Measurements from ENCODE around the gene FMNL1. TPM values are rescaled to one million over a fixed set of nuclear protein-coding genes. Genes with fewer than 3 reads are reported as not detected.

The FMNL1 gene
- total RNA-seq, 1 donor from 2014 or later = 351 TPM

DNA sequence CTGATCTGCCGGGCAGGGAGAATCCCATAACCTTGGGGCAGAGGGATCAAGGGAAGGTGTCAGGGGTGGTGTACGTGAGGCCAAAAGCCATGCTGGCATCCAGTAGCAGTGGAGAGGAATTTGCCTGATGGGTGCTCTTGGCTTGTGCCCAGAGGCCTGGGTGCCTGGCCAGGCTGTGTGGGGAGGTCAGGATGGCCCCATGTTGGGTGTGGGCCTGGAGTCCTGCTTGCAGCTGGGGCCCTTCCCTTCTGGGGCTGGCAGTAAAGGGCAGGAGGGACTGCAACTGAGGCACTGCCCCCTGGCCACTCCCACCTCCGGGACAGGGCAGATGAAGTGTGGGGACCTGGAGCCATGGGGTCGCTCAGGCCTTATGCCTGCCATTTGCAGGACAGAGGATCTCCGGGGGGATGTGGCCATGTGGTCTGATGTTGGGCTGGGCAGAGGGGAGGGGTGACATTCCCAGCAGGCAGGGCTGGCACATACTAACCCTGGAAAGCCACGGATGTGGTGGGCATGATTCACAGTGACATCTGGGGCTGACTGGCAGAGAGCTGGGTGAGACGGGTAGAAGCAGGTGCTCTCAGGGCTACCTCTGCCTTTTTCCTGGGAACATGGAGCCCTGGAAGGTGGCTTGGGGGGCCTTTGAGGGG lies 3.5 kb downstream of the FMNL1 start:
- Mint-ChIP-seq H3K27me3 (no peaks in the 10 kb centered on the region), H3K4me3 (peak overlapping the region; percentile 99), H3K36me3 (ENCODE audit: low read depth) (peaks cover 28% of the 10 kb centered on the region), H3K4me1 (peaks cover 85% of the 10 kb centered on the region), H3K27ac (peak overlapping the region; percentile 99), H3K9me3 (no peaks in the 10 kb centered on the region)
- TF ChIP-seq, protein P1, sequence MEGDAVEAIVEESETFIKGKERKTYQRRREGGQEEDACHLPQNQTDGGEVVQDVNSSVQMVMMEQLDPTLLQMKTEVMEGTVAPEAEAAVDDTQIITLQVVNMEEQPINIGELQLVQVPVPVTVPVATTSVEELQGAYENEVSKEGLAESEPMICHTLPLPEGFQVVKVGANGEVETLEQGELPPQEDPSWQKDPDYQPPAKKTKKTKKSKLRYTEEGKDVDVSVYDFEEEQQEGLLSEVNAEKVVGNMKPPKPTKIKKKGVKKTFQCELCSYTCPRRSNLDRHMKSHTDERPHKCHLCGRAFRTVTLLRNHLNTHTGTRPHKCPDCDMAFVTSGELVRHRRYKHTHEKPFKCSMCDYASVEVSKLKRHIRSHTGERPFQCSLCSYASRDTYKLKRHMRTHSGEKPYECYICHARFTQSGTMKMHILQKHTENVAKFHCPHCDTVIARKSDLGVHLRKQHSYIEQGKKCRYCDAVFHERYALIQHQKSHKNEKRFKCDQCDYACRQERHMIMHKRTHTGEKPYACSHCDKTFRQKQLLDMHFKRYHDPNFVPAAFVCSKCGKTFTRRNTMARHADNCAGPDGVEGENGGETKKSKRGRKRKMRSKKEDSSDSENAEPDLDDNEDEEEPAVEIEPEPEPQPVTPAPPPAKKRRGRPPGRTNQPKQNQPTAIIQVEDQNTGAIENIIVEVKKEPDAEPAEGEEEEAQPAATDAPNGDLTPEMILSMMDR (IDR thresholded peaks at IDR 0.05) = no peak
- DNase-seq (no peak), ATAC-seq (ENCODE audit: low read depth) (no peak)
- ChIA-PET CTCF (interaction anchor here (1.2 to 11.7 kb wide), 5 partner anchors 11 to 92 kb away, joined by 4 to 203 read pairs (median 8); partner anchors contain the start of genes ACBD4 and MAP3K14), POLR2A (interaction anchor here (0.5 to 10.0 kb wide), 17 partner anchors 8 to 722 kb away, joined by 3 to 378 read pairs (median 8); partner anchors contain the start of genes ACBD4, ARHGAP27, GPATCH8 and HEXIM1)
- intact Hi-C loops (cut with micrococcal nuclease) = loop anchor here (5.0 kb wide), 1 partner anchor 878 kb away; the partner anchor contains the start of gene GRN

DNA sequence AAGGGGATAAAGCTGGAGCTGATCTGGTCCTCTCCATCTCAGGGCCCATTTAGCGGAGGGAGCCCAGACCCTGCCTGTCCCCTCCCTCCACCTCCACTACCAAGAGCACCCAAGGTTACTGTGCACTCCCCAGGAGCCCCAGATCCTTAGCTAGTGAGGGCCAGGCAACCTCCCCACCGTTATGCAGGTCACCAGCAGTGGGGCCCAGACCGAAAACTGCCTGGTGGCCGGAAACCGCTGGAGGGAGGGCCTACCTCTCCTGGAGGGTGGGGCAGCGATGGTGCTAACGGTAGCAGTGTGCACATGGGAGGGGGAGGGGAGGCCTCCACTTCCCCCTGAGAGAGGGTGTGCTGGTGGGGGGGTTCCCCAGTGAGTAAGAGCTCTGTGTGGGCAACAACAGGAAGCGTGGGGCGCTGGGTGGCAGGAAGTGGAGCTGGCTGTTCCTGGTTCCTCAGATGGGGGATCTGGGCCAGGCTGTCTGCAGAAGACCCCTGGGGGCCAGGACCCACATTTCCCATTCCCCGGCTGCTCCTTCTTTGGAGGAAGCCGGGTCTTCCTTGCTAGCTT lies 4.4 kb downstream of the FMNL1 start:
- no peaks in the 10 kb centered on the region for H3K9me3 Mint-ChIP-seq
- H3K36me3 Mint-ChIP-seq (ENCODE audit: low read depth) = peaks cover 29% of the 10 kb centered on the region
- TF ChIP-seq, protein P1 (IDR thresholded peaks at IDR 0.05) = no peak
- ChIA-PET POLR2A (interaction anchor here (0.6 to 10.0 kb wide), 25 partner anchors 8 to 723 kb away, joined by 3 to 378 read pairs (median 5); partner anchors contain the start of genes ACBD4, ARHGAP27, GPATCH8 and HEXIM1), CTCF (interaction anchor here (0.8 to 11.7 kb wide), 7 partner anchors 11 to 159 kb away, joined by 3 to 203 read pairs (median 4); partner anchors contain the start of genes ACBD4 and MAP3K14)
- H3K4me1 Mint-ChIP-seq = peaks cover 85% of the 10 kb centered on the region
- intact Hi-C loops (cut with micrococcal nuclease) = loop anchor here (1.0 to 5.0 kb wide), 4 partner anchors 9 to 879 kb away; partner anchors contain the start of genes GRN and MAP3K14
- peak; percentile 66 for ATAC-seq (ENCODE audit: low read depth)
- peak overlapping the region; percentile 99 for H3K4me3 Mint-ChIP-seq
- no peaks in the 10 kb centered on the region for H3K27me3 Mint-ChIP-seq
- H3K27ac Mint-ChIP-seq = peak overlapping the region; percentile 99
- peak; percentile 82 for DNase-seq

DNA sequence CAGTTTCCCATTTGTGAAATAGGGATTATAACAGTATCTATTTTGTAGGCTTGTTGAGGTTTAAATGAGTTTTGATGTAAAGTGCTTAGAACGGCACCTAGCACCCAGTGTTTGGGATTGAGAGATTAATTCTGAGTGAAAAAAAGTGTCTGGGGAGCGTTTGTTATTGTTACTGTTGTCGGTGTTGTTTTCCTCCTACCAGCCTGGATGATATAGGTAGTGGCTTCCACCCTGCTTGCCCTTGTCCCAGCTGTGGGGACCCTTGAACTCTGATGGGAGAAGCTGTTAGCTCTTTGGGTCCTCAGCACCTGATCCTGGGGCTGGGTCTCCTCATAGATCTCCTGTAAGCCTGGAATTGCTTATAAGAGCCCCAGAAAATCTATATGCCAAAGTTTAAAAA lies 4.9 kb downstream of the FMNL1 start:
- TF ChIP-seq, protein P1 (IDR thresholded peaks at IDR 0.05) = no peak
- intact Hi-C loops (cut with micrococcal nuclease) = loop anchor here (1.0 to 5.0 kb wide), 4 partner anchors 9 to 879 kb away; partner anchors contain the start of genes GRN and MAP3K14
- ATAC-seq (ENCODE audit: low read depth) (no peak), DNase-seq (no peak)
- ChIA-PET CTCF (interaction anchor here (0.8 to 11.7 kb wide), 7 partner anchors 10 to 158 kb away, joined by 3 to 203 read pairs (median 4); partner anchors contain the start of genes ACBD4 and MAP3K14), POLR2A (interaction anchor here (0.6 to 10.0 kb wide), 23 partner anchors 7 to 723 kb away, joined by 3 to 378 read pairs (median 5); partner anchors contain the start of genes ACBD4, ARHGAP27, GPATCH8 and HEXIM1)
- H3K4me1 Mint-ChIP-seq = peaks cover 89% of the 10 kb centered on the region
- H3K36me3 Mint-ChIP-seq (ENCODE audit: low read depth) = peaks cover 29% of the 10 kb centered on the region
- peak overlapping the region; percentile 99 for H3K27ac Mint-ChIP-seq
- no peaks in the 10 kb centered on the region for H3K27me3 Mint-ChIP-seq
- peak overlapping the region; percentile 99 for H3K4me3 Mint-ChIP-seq
- no peaks in the 10 kb centered on the region for H3K9me3 Mint-ChIP-seq

DNA sequence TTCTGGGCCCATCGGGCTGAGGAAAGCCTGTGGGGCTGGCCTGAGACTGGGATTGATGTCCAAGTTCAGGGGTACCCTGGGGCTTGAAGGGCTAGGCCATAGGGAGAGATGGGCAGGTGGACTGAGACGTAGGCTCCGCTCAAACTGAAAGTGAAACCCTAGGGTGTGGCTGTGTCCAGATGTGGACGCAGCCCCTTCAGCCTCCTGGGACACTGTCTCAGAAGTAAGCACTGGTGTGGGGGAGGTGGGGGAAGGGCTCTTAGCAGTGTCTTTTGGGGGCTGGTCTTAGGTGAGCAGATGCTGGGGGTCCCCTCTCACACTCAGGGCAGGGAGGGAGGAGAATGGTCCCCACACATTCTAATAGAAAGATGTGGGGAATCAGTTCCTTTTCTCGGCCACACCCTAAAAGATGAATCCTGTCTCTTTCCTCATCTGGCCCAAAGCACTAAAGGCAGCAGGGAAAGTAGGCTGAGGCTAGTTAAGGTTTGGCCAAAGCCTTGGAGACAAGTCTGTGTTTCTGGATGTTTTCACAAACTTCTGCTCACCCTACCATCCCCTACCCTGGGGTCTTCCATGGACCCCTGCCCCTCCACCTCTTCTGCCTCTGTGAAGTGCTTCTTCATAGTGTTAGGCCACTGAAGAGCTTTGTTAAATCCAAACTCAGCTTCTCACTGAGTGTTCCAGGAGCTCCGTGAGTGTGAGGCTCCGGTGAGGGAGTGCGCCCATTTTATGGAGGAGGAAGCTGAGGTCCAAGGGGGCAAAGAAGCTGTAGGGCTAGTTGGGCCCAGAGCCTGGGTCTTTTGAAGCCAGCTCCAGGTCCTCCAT lies 5.6 kb downstream of the FMNL1 start:
- Mint-ChIP-seq H3K27me3 (no peaks in the 10 kb centered on the region), H3K36me3 (ENCODE audit: low read depth) (peaks cover 34% of the 10 kb centered on the region), H3K4me1 (peaks cover 97% of the 10 kb centered on the region), H3K27ac (peak overlapping the region; percentile 99), H3K9me3 (no peaks in the 10 kb centered on the region), H3K4me3 (peak overlapping the region; percentile 99)
- ATAC-seq (ENCODE audit: low read depth) (peak; percentile 6), DNase-seq (peak; percentile 55)
- TF ChIP-seq, protein P1 (IDR thresholded peaks at IDR 0.05) = no peak
- intact Hi-C loops (cut with micrococcal nuclease) = loop anchor here (2.0 to 5.0 kb wide), 2 partner anchors 201 to 880 kb away; partner anchors contain the start of gene GRN
- ChIA-PET POLR2A (interaction anchor here (0.8 to 12.5 kb wide), 13 partner anchors 6 to 358 kb away, joined by 3 to 378 read pairs (median 28); partner anchors contain the start of genes FMNL1, HEXIM1, HEXIM2 and MAP3K14), CTCF (interaction anchor here (0.8 to 11.7 kb wide), 3 partner anchors 7 to 158 kb away, joined by 3 to 203 read pairs (median 174); partner anchors contain the start of gene FMNL1)
